HG02884 (cell line): ENCODE measurements around the gene AP3D1.
A peak's percentile ranks its signal among the peaks of the same experiment; 100 is the strongest.

Source experiments
- ATAC-seq: cut with Tn5 transposase; IDR thresholded peaks from one replicate; pipeline ENCODE4 v1.9.1; 2021; ENCODE audit warnings: mild to moderate bottlenecking, moderate library complexity; ENCODE audit not compliant: unreplicated experiment

The AP3D1 gene

GRCh38 chr19:2050991-2051772, 100.2 kb downstream of the AP3D1 start, which contains the start of gene MKNK2:
TSS of gene MKNK2 (minus strand) at chr19:2051244. CDS start at chr19:2050851, 393 bp downstream.
- ATAC-seq: peak; percentile 43
